DOHH2 (cell line): Measurements from ENCODE around the gene PPP4R2.

Experiments
- H3F3A ChIP-seq: fragments of 200-600 bp; sonication (generic), shearing (Covaris generic); 2 replicates; pipeline ENCODE4 v1.6.0; 2016; ENCODE audit warnings: antibody characterized with exemption, mild to moderate bottlenecking; ENCODE audit not compliant: control insufficient read depth, insufficient read depth
- H3K27ac ChIP-seq: fragments of 200-600 bp; sonication (generic); 2 replicates; pipeline ENCODE4 v1.5.1; 2014; ENCODE audit warnings: low read depth, mild to moderate bottlenecking, low read length, moderate library complexity
- H3K27me3 ChIP-seq: fragments of 200-600 bp; sonication (generic); 2 replicates; pipeline ENCODE4 v1.6.1; 2014; ENCODE audit warnings: mild to moderate bottlenecking, low read length, mixed read lengths; ENCODE audit not compliant: control insufficient read depth
- H3K36me3 ChIP-seq: fragments of 200-600 bp; sonication (generic); 2 replicates; pipeline ENCODE4 v1.6.1; 2014; ENCODE audit warnings: mild to moderate bottlenecking, low read length, moderate library complexity, mixed read lengths; ENCODE audit not compliant: control insufficient read depth
- H3K4me1 ChIP-seq: fragments of 200-600 bp; sonication (generic); 2 replicates; pipeline ENCODE4 v1.6.1; 2014; ENCODE audit warnings: mild to moderate bottlenecking, low read length, mixed read lengths; ENCODE audit not compliant: control insufficient read depth
- H3K4me2 ChIP-seq: fragments of 200-600 bp; sonication (generic); 2 replicates; pipeline ENCODE4 v1.6.0; 2014; ENCODE audit warnings: mild to moderate bottlenecking, low read length, moderate library complexity
- H3K4me3 ChIP-seq: fragments of 200-600 bp; sonication (generic); 2 replicates; pipeline ENCODE4 v1.5.1; 2014; ENCODE audit warnings: mild to moderate bottlenecking, low read length, mixed read lengths
- H3K79me2 ChIP-seq: fragments of 200-600 bp; sonication (generic); 2 replicates; pipeline ENCODE4 v1.6.1; 2014; ENCODE audit warnings: mild to moderate bottlenecking, low read length, mixed read lengths; ENCODE audit not compliant: control insufficient read depth
- H3K9me2 ChIP-seq: fragments of 200-600 bp; sonication (generic); replicated peaks from 2 replicates; pipeline ENCODE4 v1.6.1; 2014; ENCODE audit warnings: mild to moderate bottlenecking, low read length, mixed read lengths; ENCODE audit not compliant: control insufficient read depth
- H3K9me3 ChIP-seq: fragments of 200-600 bp; sonication (generic); 2 replicates; pipeline ENCODE4 v1.6.1; 2014; ENCODE audit warnings: antibody characterized with exemption, low read length, mixed read lengths; ENCODE audit not compliant: control insufficient read depth, insufficient read depth
- H4K20me1 ChIP-seq: fragments of 200-600 bp; sonication (generic); 2 replicates; pipeline ENCODE4 v1.6.0; 2014; ENCODE audit warnings: low read depth, mild to moderate bottlenecking, antibody characterized with exemption, low read length, moderate library complexity; ENCODE audit not compliant: control insufficient read depth, insufficient read depth
- CTCF ChIP-seq: fragments of 200-600 bp; sonication (generic); IDR thresholded peaks from one replicate; pipeline ENCODE4 v1.5.1; 2014; ENCODE audit warnings: antibody characterized with exemption, mild to moderate bottlenecking, low read depth, low read length; ENCODE audit not compliant: poor library complexity, severe bottlenecking
- EZH2phosphoT487 ChIP-seq: fragments of 200-600 bp; sonication (generic); IDR thresholded peaks from 2 replicates; pipeline ENCODE4 v1.6.1; 2017; ENCODE audit warnings: borderline replicate concordance, mild to moderate bottlenecking, antibody characterized with exemption, low read length, moderate library complexity, mixed read lengths

Gene PPP4R2

GRCh38 chr3:73069775-73070444 lies 73.3 kb downstream of the PPP4R2 start:
- no peaks in the 10 kb centered on the region for H3K9me3 ChIP-seq
- peaks cover 15% of the 10 kb centered on the region for H3F3A ChIP-seq
- H3K27me3 ChIP-seq: no peaks in the 10 kb centered on the region

DNA sequence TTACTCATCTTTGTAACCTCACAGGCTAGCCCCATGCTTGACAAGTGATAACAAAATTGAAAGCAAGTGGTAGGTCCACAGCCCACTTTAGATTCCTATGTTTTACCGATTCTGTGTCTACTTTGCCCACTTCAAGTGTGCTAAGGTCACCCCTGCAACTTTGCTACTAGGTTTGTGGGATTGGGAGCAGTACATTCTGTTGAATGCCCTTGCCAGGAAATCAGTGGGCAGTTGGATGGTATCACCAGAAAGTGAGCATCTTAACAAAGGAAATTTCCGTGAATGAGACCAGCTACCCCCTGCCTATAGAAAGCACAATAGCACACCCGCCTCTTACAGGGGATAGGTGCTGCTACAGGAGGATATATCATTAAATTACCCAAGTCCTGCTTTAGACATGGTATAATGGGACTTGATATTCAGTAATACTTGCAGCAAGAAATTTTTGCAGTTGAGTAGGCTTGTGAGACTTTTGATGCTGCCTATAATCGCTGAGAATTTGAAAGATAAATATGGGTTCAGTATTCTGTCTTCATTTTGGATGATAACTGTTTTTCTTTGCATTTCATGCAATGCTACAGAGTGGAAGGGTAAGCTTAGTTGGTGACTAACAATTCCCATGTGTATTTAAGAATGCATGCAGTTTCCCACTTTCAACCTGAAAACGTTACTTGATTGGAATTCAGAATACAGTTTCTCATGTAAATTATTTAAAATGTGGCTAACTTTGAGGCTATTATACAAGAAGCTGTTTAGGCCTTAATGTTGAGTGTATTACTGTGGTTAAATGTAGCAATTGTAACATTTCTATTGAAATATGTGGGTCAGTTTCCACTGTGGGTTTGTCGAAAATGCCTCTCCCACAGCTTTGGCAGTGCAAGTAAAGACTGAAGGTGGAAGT lies 74.3 kb downstream of the PPP4R2 start:
- Histone ChIP-seq H3K9me2 (no peaks in the 10 kb centered on the region), H3K4me1 (no peaks in the 10 kb centered on the region), H3K79me2 (no peaks in the 10 kb centered on the region), H3K4me3 (no peak overlapping the region), H3K4me2 (no peak overlapping the region), H3K27ac (no peak overlapping the region), H3F3A (peaks cover 15% of the 10 kb centered on the region), H4K20me1 (peaks cover 4% of the 10 kb centered on the region; the same call in 1 of the 2 replicates), H3K27me3 (no peaks in the 10 kb centered on the region), H3K9me3 (no peaks in the 10 kb centered on the region), H3K36me3 (peaks cover 8% of the 10 kb centered on the region; the same call in 1 of the 2 replicates)
- TF ChIP-seq CTCF: no peak
- no peak for TF ChIP-seq EZH2phosphoT487

More at GRCh38 chr3:73069775-73070444, 73.3 kb downstream of the PPP4R2 start:
- no peaks in the 10 kb centered on the region for H3K9me2 ChIP-seq
- peaks cover 17% of the 10 kb centered on the region for H3K36me3 ChIP-seq
- no peak overlapping the region for H3K4me3 ChIP-seq
- H3K27ac ChIP-seq: no peak overlapping the region
- no peaks in the 10 kb centered on the region for H3K79me2 ChIP-seq
- no peaks in the 10 kb centered on the region for H3K4me1 ChIP-seq
- H4K20me1 ChIP-seq: peaks cover 4% of the 10 kb centered on the region; the same call in 1 of the 2 replicates
- no peak overlapping the region for H3K4me2 ChIP-seq
- TF ChIP-seq CTCF: no peak
- TF ChIP-seq EZH2phosphoT487: no peak

GRCh38 chr3:73071952-73072351 lies 75.3 kb downstream of the PPP4R2 start:
- no peaks in the 10 kb centered on the region for H3K79me2 ChIP-seq
- no peaks in the 10 kb centered on the region for H3K9me3 ChIP-seq
- H3K27ac ChIP-seq: no peak overlapping the region
- H4K20me1 ChIP-seq: peaks cover 4% of the 10 kb centered on the region; the same call in 1 of the 2 replicates
- TF ChIP-seq EZH2phosphoT487 (no peak), CTCF (no peak)
- no peaks in the 10 kb centered on the region for H3K4me1 ChIP-seq
- peaks cover 4% of the 10 kb centered on the region; the same call in 1 of the 2 replicates for H3K36me3 ChIP-seq
- no peak overlapping the region for H3K4me3 ChIP-seq
- no peaks in the 10 kb centered on the region for H3K27me3 ChIP-seq
- H3K4me2 ChIP-seq: no peak overlapping the region
- no peaks in the 10 kb centered on the region for H3K9me2 ChIP-seq
- H3F3A ChIP-seq: peaks cover 15% of the 10 kb centered on the region
